NCI-H446 treated with DMSO at 0.1 percent for 48 hours (cell line): Measurements from ENCODE around the gene TSPAN8.
"Not testable (repeated sequence)": the region's sequence is repeated elsewhere in the genome, so short reads cannot be mapped to it uniquely, and the experiment has no call there.

Source experiments
- DNase-seq: peaks from one replicate; lab custom pipeline; 2025; lab: John Stamatoyannopoulos, UW

The TSPAN8 gene

DNA sequence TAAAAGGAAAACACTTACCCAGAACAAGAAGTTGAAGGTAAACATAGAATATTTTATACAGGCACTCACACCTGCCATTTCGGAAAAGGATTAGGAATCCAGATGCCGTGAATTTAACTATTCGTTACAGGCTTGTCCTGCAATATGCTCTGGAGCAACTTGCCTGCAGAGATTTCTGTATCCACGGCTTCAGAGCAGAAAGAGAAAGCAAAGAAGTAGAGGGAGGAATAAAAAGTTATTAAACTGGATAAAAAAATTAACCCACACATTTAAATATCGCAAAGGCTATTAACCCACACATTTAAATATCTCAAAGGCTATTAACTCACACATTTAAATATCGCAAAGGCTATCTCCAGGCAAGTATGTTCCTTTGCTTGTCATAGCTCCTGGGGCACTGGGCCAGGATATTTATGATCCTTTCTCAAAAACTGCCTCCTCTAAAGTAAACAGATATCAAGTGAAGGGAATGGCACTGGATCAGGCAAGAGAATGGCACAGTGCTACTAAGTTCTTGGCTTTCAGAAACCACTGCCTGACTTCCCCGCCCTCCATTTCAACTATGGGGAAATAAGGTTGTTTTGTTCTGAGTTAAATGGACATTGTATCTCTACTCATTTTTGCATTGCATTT, at the start of gene TSPAN8:
Gene TSPAN8 (minus strand): TSS at position 399 of the 633 bp plus-strand sequence. CDS start 321 bp downstream, at position 78.
- no peak for DNase-seq

GRCh38 chr12:71201136-71201679, 43.4 kb upstream of the TSPAN8 start:
- DNase-seq, result no peak

DNA sequence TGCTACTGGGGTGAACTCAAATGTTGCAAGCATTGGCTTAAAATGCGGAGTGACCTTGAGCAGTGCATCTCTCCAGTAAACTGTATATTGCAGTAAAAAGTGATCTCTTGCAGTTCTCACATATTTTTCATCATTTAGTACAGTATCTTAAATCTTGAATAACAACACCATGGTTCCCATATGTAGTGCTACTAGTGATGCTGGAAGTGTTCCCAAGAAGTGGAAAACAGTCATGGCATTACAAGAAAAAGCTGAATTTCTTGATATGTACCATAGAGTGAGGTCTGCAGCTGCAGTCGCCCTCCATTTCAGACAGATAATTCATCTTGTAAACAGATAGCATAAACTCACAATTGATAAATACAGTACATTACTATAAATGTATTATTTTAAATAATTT, 42.9 kb upstream of the TSPAN8 start:
- DNase-seq, result no peak

- no peak for DNase-seq
These were observed 39.7 kb upstream of the TSPAN8 start for GRCh38 chr12:71197460-71197859.

DNA sequence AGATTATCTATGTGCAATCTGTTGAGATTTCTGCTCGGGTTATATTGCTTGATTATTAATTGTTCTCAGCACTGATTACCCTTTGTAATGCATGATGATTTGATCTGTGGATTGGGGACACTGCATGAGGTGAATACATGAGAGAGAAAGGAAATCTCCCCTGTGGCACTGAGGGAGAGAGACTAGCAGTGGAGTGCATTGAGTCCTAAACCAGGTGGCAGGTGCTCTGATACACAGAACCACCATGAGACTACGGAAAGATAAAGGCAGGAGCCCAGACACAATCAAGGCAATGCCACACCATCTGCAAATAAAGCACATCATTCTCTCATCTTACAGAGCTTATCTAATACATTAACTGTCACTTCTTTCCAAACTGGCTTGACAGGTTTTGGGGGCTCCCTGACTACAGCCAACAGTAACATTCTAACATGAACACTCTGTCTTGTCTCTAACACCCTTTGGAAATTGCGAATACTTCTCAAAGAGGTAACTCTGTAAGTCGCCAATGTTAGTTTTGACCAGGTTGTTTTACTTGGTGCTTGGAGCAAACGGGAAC, 37.6 kb upstream of the TSPAN8 start:
- DNase-seq, result no peak

GRCh38 chr12:71194657-71195056, 36.9 kb upstream of the TSPAN8 start:
- DNase-seq, result peak; percentile 10

GRCh38 chr12:71193041-71193440, 35.2 kb upstream of the TSPAN8 start:
- DNase-seq, result no peak

DNA sequence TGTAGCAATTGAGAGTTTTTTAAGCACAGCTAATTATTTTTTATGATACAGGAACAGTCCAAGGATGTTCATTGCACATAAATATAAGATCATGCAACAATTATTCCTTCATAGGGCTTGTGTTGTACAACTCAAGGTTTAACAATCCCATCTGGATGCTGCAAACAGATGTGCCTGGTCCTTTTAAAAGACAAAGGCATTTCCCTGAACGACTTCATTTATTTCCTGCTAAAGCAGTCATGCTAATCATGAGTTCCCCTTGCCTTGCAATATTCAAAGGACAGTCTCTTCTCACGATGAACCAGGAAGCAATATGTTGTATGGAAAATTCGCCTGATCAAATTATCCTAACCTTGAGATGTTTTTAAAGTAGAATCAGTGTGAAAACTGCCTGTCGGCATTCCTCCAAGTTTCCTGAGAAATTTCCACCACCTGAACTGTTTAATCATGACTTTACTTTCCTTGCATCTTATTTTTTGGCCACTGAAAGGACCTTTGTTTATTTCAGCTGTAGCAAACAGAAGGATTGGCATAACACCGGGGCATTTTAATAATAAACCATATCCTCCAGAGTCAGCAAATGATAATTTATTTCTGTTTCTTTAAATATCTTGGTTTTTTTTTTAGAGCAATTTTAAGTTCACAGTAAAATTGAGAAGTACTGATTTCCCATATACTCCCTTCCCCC, 33.9 kb upstream of the TSPAN8 start:
- no peak for DNase-seq

DNA sequence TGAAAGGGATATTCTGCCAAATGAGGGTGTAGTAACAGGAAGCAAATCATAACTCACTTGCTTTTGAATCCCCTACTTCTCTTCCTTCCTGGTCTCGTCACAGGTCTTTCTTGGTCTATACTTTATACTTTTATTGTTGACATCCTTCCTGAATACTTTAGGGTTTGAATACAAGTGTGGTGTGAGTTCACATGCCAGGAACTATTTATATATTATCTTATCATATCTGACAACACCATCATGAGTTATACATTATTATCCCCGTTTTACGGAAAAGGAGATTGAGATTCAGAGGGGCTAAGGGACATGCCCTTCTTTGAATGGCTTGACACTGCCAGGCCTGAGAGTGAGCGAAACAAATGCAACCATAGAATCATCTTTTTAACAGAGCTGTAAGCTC, 33.0 kb upstream of the TSPAN8 start:
- no peak for DNase-seq

- DNase-seq, result no peak
These were observed 29.6 kb upstream of the TSPAN8 start for GRCh38 chr12:71187379-71187778.

DNA sequence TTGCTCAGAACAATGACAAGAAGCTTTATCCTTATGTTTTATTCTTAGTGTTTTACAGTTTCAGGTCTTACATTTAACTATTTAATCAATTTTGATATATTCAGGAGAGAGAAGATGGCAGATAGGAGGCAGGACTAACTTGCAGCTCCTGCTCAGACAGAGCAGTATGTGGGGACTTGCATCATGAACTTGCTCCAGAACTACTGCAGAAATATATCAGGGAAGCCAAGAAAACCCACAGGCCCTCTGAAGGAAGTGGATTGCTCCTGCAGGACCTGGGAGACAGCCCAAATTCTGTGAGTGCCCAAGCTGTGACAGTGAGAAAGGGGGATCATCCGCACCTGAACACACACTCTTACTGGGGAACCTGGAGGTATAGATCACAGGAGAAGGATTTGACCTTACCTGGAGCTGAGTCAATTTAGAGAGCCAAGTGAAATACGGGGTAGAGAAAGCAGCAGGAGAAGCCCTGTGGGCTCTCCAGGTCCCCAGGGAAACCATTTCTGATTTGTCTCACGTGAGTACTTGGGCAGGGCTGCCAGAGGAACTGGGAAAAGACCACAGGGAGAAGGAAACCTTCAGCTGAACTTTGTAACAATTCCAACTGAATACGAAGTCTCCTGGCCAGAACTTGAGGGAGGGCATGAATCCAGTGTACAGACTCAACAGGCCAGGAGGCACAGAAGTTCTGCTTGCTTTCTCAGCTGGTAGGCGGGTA, 28.9 kb upstream of the TSPAN8 start:
- no peak for DNase-seq

DNA sequence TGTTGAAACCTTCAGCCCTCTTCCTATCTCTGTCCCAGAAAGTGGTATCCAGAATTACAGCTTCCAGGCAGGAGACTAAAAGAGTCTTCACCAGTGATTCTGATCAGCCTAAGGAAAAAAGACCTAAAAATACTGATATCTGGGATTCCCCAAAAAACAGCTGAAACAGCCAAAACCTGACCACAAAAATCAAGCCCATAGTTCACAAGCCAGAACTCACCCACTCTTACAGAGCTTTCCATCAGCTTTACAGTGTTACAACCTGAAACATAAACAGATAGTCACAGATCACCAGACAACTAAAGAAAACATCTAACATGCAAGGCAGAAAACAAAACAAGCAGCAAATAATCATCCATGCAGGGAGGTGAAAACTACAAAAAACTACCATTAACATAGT, 26.0 kb upstream of the TSPAN8 start:
- no peak for DNase-seq

DNA sequence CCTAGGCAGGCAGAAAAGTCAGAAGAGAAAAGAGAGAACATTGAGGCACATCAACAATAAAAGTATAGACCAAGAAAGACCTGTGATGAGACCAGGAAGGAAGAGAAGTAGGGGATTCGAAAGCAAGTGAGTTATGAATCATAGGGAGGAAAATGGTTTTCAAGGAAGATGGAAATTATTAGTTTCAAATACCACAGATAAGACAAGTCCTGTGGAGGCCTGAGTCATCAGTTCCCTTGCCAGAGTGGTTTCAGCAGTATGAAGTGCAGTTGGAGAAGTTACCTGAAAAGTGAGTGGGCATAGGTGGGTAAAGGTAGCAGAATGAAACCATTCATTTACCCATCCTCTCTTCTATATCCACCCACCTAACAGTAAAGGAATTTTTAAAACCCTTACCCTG, 25.2 kb upstream of the TSPAN8 start:
- no peak for DNase-seq

GRCh38 chr12:71178162-71178561, 20.4 kb upstream of the TSPAN8 start:
- no peak for DNase-seq

DNA sequence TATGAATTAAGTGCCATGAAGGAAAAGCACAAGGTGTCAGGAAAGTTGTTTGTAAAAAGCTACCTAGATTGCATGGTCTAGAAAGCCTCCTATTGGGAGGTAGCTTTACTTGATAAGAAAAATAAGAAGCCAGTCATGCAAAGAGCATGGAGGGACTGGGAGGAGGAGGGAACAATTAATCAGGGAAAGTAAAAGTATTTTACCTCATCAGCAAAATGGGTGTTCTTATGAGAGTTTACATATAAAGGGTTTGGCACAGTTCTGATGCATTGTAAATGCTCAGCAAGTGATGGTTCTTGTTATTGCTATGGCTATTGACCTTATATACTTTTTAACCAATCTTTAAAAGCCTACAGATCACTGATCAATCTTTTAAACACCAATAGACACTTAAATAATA, 17.0 kb upstream of the TSPAN8 start:
- no peak for DNase-seq

DNA sequence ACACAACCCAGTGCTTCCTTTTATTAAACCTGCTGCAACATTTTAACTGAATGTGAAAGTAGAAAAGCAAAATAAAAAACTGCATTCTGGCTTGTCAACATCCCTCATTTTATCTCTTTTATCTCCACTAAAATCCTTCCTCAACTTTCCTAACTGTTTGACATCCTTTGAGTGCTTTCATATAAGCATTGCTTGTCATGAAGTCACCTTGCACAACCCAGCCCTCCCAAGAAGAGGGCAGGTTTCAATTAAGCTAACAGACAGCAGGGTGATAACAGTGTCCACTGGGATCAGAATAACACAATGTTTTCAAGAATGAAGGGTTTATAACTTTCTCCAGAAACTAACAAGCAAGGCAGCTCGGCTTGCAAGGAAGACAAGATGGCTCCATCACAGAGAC, 16.3 kb upstream of the TSPAN8 start:
- DNase-seq, result no peak

DNA sequence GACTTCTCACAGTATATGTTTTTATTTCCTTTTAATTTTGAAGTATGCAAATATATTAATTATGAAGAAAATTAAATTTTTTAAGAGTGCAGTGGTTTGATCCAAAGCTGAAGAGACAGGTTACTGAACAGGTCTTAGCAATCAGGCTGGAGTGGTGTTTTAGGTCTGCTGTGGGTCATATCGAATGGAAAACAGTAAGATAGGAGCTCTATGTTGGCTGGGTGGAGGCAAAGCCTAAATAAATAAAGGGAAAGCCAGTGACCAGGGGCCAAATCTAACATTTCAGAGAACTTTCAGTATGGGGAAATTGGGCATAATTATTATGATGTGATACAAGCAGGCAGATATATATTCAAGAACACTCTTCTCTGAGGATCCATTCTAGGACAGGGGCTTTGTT, 12.7 kb upstream of the TSPAN8 start:
- DNase-seq, result no peak

DNA sequence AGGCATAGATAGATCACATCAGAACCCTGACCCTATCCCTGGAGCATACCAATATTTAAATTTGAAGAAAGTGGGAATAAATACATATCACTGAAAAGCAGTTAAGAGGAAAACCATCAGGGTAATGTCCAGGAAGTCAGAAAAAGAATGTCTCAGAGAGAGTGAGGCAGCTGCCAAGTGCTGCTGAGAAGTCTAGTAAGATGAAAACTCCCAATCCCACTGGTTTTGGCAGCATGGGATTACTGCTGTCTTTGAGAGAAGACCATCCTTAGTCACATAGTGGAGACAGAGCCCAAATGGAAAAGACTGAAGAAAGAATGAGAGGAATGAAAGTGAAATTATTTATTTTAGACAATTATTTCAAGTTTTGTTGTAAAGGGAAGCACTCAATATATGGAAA, 11.5 kb upstream of the TSPAN8 start:
- DNase-seq, result no peak

GRCh38 chr12:71166862-71167496, 9.2 kb upstream of the TSPAN8 start:
- DNase-seq, result no peak

DNA sequence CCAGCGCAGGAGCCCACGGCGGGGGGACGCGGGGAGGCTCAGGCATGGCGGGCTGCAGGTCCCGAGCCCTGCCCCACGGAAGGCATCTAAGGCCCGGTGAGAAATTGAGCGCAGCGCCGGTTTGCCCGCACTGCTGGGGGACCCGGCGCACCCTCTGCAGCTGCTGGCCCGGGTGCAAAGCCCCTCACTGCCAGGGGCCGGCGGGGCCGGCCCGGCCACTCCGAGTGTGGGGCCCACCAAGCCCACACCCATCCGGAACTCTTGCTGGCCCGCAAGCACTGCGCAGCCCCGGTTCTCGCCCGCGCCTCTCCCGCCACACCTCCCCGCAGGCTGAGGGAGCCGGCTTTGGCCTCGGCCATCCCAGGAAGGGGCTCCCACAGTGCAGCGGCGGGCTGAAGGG, 8.5 kb upstream of the TSPAN8 start:
- DNase-seq, result no peak

DNA sequence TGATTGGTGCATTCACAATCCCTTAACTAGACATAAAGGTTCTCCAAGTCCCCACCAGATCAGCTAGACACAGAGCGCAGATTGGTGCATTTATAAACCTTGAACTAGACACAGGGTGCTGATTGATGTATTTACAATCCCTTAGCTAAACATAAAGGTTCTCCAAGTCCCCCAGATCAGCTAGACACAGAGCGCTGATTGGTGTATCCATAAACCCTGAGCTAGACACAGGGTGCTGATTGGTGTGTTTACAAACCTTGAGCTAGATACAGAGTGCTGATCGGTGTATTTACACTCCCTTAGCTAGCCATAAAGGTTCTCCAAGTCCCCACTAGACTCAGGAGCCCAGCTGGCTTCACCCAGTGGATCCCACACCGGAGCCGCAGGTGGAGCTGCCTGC, 8.0 kb upstream of the TSPAN8 start:
- not testable (repeated sequence) for DNase-seq

GRCh38 chr12:71164568-71165197, 6.9 kb upstream of the TSPAN8 start:
- DNase-seq, result no peak
